ENCODE measurements around the gene CTXND1.
A peak's percentile ranks its signal among the peaks of the same experiment; 100 is the strongest.
"Not testable (repeated sequence)": the region's sequence is repeated elsewhere in the genome, so short reads cannot be mapped to it uniquely, and the experiment has no call there.

The CTXND1 gene

DNA sequence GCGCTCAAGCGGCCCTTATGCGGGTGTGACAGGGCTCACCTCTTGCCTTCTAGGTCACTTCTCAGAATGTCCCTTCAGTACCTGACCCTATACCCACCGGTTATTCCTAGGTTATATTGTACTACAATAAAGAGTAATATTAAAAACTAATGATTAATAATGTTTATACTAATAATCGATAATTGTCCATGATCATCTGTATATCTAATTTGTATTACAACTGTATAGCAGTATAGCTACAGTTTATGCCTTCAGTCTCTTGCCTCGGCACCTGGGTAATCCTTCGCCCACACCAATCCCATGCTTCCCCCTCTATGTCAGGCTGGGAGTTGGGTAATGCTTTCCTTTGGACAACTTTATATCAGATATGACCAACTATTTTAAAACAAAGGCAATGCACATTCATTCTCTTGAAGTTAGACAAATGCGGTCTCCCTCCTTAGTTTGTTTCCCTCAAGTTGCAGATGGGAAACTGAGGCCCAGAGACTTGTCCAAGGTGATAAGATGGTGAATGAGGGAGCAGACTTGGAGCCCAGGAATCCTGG lies 95.8 kb downstream of the CTXND1 start:
- DNase-seq, result no peak

DNA sequence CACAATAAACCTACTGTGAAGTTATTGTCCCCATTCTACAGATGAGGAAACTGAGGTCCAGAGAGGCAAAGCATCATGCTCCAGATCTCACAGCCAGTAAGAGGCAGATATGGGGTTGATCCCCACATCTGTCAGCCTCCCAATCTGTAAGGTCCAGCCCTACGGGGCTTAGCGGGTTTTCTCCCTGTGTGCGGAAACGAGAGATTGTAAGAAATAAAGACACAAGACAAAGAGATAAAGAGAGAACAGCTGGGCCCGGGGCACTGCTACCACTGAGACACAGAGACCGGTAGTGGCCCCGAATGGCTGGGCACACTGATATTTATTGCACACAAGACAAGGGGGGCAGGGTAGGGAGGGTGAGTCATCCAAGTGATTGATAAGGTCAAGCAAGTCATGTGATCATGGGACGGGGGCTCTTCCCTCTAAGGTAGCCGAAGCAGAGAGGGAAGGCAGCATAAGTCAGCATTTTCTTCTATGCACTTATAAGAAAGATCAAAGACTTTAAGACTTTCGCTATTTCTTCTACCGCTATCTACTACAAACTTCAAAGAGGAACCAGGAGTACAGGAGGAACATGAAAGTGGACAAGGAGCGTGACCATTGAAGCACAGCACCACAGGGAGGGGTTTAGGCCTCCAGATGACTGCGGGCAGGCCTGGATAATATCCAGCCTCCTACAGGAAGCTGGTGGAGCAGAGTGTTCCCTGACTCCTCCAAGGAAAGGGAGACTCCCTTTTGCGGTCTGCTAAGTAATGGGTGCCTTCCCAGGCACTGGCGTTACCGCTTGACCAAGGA lies 96.4 kb downstream of the CTXND1 start:
- DNase-seq, result not testable (repeated sequence)

GRCh38 chr15:80155001-80155377 lies 97.0 kb downstream of the CTXND1 start:
- no peak for DNase-seq

- no peak for DNase-seq
Measured at GRCh38 chr15:80154336-80154735, 97.7 kb downstream of the CTXND1 start.

DNA sequence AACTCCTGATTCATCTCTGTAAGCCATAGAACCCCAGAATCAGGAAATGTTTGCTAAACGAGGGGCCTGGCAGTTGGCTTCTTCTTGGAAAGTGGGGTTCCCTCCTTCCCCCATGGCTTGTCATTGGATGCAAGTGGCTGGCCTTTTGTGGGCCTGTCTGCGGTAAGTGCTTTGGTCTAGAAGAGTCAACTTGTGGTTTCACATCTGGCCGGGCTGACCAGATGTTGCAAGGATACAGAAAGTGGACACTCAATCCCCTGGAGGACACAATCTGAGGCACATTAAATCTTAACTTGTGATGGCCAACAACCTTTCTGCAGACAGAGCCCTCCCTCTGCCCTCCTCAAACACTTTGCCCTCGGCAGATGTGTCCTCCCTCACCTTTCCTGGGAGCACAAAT lies 98.1 kb downstream of the CTXND1 start:
- no peak for DNase-seq

- peak; percentile 71 for DNase-seq
Measured at GRCh38 chr15:80152896-80153876, 98.8 kb downstream of the CTXND1 start, which contains the start of gene FAH. Gene FAH, plus strand, starts transcription at chr15:80152999. Its CDS starts 56 bp downstream, at chr15:80153055.

DNA sequence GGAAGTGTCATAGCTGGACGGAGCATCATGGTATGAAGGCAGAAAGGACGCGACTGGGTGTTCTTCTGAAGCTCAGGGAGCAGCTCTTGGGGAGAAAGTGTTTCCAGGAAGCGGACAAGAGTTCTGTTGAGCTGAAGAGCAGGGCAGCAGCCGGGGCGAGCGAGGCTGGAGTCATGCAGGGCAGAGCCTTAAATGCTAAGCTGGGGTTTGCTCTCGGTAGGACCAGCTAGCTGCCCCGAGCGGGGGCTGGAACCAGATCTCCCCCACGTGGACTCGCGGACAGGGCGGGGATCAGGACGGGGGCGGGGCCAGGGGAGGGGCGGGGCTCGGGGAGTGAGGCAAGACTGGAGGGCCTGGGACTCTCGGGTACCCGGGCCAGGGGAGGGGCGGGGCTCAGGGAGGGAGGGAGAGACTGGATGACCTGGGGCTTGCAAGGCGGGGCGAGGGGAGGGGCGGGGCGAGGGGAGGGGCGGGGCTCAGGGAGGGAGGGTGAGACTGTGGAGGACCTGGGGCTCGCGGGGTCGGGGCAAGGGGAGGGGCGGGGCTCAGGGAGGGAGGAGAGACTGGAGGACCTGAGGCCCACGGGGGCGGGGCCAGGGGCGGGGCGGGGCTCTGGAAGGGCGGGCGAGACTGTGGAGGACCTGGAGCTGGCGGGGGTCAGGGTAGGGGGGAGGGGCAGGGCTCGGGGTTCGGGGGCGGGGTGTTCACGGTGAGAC lies 99.7 kb downstream of the CTXND1 start:
- peak; percentile 97 for DNase-seq

DNA sequence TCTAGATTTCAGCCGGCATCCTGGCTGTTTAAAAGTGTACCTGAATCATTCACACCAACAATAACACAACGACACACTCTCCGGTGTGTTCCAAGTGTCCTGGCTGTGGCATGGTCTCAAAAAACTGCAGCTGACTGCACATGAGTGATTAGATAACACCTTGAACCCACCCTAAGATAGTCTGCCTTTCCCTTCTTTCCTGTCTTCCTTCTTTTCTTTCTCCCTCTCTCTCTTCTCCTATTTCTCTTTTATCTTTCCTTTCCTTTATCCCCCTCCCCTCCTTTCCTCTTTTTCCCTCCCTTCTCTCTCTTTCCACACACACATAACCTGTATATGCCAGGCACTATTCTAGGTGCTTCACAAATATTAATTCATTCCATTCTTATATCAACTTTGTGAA lies 100.4 kb downstream of the CTXND1 start:
- DNase-seq, result no peak

GRCh38 chr15:80151148-80151547 lies 100.9 kb downstream of the CTXND1 start:
- DNase-seq, result no peak
